Measurements from ENCODE around the gene TAOK2. TPM values are rescaled to one million over a fixed set of nuclear protein-coding genes. Genes with fewer than 3 reads are reported as not detected.

Gene TAOK2
- total RNA-seq, 1 experiment from 2014 or later = 99.4 TPM

GRCh38 chr16:30007378-30007895 is 33.8 kb downstream of the TAOK2 start:
- no TSS peak for BruUV-seq (replicated peaks)
- in situ Hi-C loops (cut with HindIII; ENCODE audit: low pct_unique_long_range_greater_than_20kb, low sequenced_read_pairs) = no loop called here

GRCh38 chr16:30009085-30009862 is 35.6 kb downstream of the TAOK2 start:
- ATAC-seq (no peak), DNase-seq (ENCODE audit: low read depth, low spot score) (no peak)
- BruUV-seq (replicated peaks) = no TSS peak
- H3K4me1 ChIP-seq (ENCODE audit: control insufficient read depth, insufficient read depth, low read length) = 0 out of 2 replicates have a peak, but pooled peaks cover 3% of the 10 kb centered on the region
- no peak overlapping the region for H3K4me3 ChIP-seq (ENCODE audit: low read depth in 2 of 2, low read length in 2 of 2)
- no peaks in the 10 kb centered on the region for H3K9me3 ChIP-seq (ENCODE audit: control insufficient read depth, insufficient read depth, low read depth, low read length)
- no peak overlapping the region for H3K27ac ChIP-seq (ENCODE audit: low read length)
- no peaks in the 10 kb centered on the region for H3K27me3 ChIP-seq (ENCODE audit: control insufficient read depth, insufficient read depth, low read length)
- TF ChIP-seq POLR2AphosphoS5 (IDR thresholded peaks at IDR 0.05; ENCODE audit: low read depth, low read length) (no peak), SIN3A (IDR thresholded peaks at IDR 0.05; ENCODE audit: borderline replicate concordance, insufficient read depth, low read depth, low read length) (no peak), TCF7L2 (IDR thresholded peaks at IDR 0.05; ENCODE audit: low read depth, low read length) (no peak)
- TF ChIP-seq, protein P1, sequence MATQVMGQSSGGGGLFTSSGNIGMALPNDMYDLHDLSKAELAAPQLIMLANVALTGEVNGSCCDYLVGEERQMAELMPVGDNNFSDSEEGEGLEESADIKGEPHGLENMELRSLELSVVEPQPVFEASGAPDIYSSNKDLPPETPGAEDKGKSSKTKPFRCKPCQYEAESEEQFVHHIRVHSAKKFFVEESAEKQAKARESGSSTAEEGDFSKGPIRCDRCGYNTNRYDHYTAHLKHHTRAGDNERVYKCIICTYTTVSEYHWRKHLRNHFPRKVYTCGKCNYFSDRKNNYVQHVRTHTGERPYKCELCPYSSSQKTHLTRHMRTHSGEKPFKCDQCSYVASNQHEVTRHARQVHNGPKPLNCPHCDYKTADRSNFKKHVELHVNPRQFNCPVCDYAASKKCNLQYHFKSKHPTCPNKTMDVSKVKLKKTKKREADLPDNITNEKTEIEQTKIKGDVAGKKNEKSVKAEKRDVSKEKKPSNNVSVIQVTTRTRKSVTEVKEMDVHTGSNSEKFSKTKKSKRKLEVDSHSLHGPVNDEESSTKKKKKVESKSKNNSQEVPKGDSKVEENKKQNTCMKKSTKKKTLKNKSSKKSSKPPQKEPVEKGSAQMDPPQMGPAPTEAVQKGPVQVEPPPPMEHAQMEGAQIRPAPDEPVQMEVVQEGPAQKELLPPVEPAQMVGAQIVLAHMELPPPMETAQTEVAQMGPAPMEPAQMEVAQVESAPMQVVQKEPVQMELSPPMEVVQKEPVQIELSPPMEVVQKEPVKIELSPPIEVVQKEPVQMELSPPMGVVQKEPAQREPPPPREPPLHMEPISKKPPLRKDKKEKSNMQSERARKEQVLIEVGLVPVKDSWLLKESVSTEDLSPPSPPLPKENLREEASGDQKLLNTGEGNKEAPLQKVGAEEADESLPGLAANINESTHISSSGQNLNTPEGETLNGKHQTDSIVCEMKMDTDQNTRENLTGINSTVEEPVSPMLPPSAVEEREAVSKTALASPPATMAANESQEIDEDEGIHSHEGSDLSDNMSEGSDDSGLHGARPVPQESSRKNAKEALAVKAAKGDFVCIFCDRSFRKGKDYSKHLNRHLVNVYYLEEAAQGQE (IDR thresholded peaks at IDR 0.05; ENCODE audit: insufficient read depth in 1 of 2, low read depth in 2 of 2, low read length in 1 of 2) = no peak
- TF ChIP-seq, protein P2, sequence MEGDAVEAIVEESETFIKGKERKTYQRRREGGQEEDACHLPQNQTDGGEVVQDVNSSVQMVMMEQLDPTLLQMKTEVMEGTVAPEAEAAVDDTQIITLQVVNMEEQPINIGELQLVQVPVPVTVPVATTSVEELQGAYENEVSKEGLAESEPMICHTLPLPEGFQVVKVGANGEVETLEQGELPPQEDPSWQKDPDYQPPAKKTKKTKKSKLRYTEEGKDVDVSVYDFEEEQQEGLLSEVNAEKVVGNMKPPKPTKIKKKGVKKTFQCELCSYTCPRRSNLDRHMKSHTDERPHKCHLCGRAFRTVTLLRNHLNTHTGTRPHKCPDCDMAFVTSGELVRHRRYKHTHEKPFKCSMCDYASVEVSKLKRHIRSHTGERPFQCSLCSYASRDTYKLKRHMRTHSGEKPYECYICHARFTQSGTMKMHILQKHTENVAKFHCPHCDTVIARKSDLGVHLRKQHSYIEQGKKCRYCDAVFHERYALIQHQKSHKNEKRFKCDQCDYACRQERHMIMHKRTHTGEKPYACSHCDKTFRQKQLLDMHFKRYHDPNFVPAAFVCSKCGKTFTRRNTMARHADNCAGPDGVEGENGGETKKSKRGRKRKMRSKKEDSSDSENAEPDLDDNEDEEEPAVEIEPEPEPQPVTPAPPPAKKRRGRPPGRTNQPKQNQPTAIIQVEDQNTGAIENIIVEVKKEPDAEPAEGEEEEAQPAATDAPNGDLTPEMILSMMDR (IDR thresholded peaks at IDR 0.05) = no peak
- CTCF ChIA-PET = interaction anchor here (0.5 kb wide), 1 partner anchor 22 kb away, joined by 6 read pairs; the partner anchor contains the start of gene TLCD3B
- POLR2A ChIA-PET = interaction anchor here (0.6 kb wide), 2 partner anchors 9 to 10 kb away, joined by 3 to 9 read pairs; no protein-coding TSS in a partner anchor
- intact Hi-C loops (cut with micrococcal nuclease; ENCODE audit: unreplicated experiment) = no loop called here
- H3K36me3 ChIP-seq (ENCODE audit: control insufficient read depth, insufficient read depth, low read length) = no peaks in the 10 kb centered on the region
- in situ Hi-C loops (cut with HindIII; ENCODE audit: low pct_unique_long_range_greater_than_20kb, low sequenced_read_pairs) = no loop called here

More at GRCh38 chr16:30007378-30007895, 33.8 kb downstream of the TAOK2 start:
- no peak for DNase-seq (ENCODE audit: low read depth, low spot score)
- POLR2A ChIA-PET = no interaction called here
- CTCF ChIA-PET = no interaction called here
- intact Hi-C loops (cut with micrococcal nuclease; ENCODE audit: unreplicated experiment) = no loop called here
- no peak overlapping the region for H3K4me3 ChIP-seq (ENCODE audit: low read depth in 2 of 2, low read length in 2 of 2)
- H3K4me1 ChIP-seq (ENCODE audit: control insufficient read depth, insufficient read depth, low read length) = 0 out of 2 replicates have a peak, but pooled peaks cover 3% of the 10 kb centered on the region
- H3K36me3 ChIP-seq (ENCODE audit: control insufficient read depth, insufficient read depth, low read length) = no peaks in the 10 kb centered on the region
- no peak for ATAC-seq
- no peak overlapping the region for H3K27ac ChIP-seq (ENCODE audit: low read length)
- no peaks in the 10 kb centered on the region for H3K9me3 ChIP-seq (ENCODE audit: control insufficient read depth, insufficient read depth, low read depth, low read length)
- no peaks in the 10 kb centered on the region for H3K27me3 ChIP-seq (ENCODE audit: control insufficient read depth, insufficient read depth, low read length)
- TF ChIP-seq, protein P1 (IDR thresholded peaks at IDR 0.05; ENCODE audit: insufficient read depth in 1 of 2, low read depth in 2 of 2, low read length in 1 of 2) = no peak
- TF ChIP-seq TCF7L2 (IDR thresholded peaks at IDR 0.05; ENCODE audit: low read depth, low read length) (no peak), POLR2AphosphoS5 (IDR thresholded peaks at IDR 0.05; ENCODE audit: low read depth, low read length) (no peak; the same call in 1 of the 2 replicates), SIN3A (IDR thresholded peaks at IDR 0.05; ENCODE audit: borderline replicate concordance, insufficient read depth, low read depth, low read length) (no peak)
- TF ChIP-seq, protein P2 (IDR thresholded peaks at IDR 0.05) = no peak

All from Panc1 (cell line).